ENCODE measurements around the gene WARS2.

DNA sequence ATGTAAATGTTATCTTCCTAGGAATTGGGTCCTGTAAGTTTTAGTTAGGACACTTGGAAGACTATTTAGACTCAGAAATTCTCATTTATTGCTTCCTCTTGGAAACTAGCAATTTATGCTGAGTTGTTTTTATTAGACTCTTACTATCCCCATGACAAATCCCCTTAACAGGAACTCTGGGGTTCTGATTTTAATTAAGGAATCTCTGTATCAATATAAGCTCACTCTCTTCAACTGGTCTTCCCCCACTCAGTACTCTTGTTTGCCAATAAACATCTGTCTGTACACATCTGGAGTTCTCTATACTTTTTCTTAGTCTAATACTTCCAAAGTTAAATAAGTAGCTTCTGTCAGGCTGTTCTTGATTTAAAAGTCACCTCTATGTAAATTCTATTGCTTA lies 88.2 kb downstream of the WARS2 start:
- no peak for TF ChIP-seq SUZ12 (IDR thresholded peaks at IDR 0.05)
- TF ChIP-seq TARDBP (IDR thresholded peaks at IDR 0.05) = no peak
- TF ChIP-seq PKNOX1 (IDR thresholded peaks at IDR 0.05) = no peak
- TF ChIP-seq L3MBTL2 (conservative IDR thresholded peaks at IDR 0.05) = no peak
- TF ChIP-seq BHLHE40 (IDR thresholded peaks at IDR 0.05; ENCODE audit: borderline replicate concordance) = no peak
- no peak for TF ChIP-seq FOXA1 (IDR thresholded peaks at IDR 0.05)
- TF ChIP-seq ZNF384 (IDR thresholded peaks at IDR 0.05) = no peak
- TF ChIP-seq SP1 (IDR thresholded peaks at IDR 0.05) = no peak

All from HEK293T (cell line).